ENCODE results near the gene LYSET. TPM values are rescaled to one million over a fixed set of nuclear protein-coding genes. Genes with fewer than 3 reads are reported as not detected.
"Not testable (repeated sequence)": the region's sequence is repeated elsewhere in the genome, so short reads cannot be mapped to it uniquely, and the experiment has no call there.

Gene LYSET
- polyA plus RNA-seq, 1 donor: 16.0 TPM

GRCh38 chr14:93168610-93169009 is 16.5 kb upstream of the LYSET start:
- not testable (repeated sequence) for DNase-seq

GRCh38 chr14:93169619-93170018 is 15.5 kb upstream of the LYSET start:
- DNase-seq: not testable (repeated sequence)

GRCh38 chr14:93170141-93170540 is 15.0 kb upstream of the LYSET start:
- DNase-seq: not testable (repeated sequence)

GRCh38 chr14:93171376-93171775 is 13.7 kb upstream of the LYSET start:
- no peak for DNase-seq

GRCh38 chr14:93173943-93174395 is 11.1 kb upstream of the LYSET start:
- DNase-seq: no peak

GRCh38 chr14:93174731-93175130 is 10.4 kb upstream of the LYSET start:
- not testable (repeated sequence) for DNase-seq

GRCh38 chr14:93175492-93175891 is 9.6 kb upstream of the LYSET start:
- DNase-seq: no peak

GRCh38 chr14:93183596-93184317 is 1.4 kb upstream of the LYSET start:
- DNase-seq: no peak

GRCh38 chr14:93185349-93185720 is 218 bp downstream of the LYSET start:
- DNase-seq: no peak

GRCh38 chr14:93186466-93186865 is 1.3 kb downstream of the LYSET start:
- no peak for DNase-seq

GRCh38 chr14:93186956-93187355 is 1.8 kb downstream of the LYSET start:
- DNase-seq: no peak

- no peak for DNase-seq
These were observed 10.3 kb downstream of the LYSET start for GRCh38 chr14:93195316-93195999.

GRCh38 chr14:93199031-93199430 is 13.9 kb downstream of the LYSET start:
- DNase-seq: no peak

GRCh38 chr14:93200553-93200952 is 15.4 kb downstream of the LYSET start:
- DNase-seq: no peak

GRCh38 chr14:93201155-93201704 is 16.1 kb downstream of the LYSET start:
- DNase-seq: no peak

- peak; percentile 97 for DNase-seq
These were observed 21.8 kb downstream of the LYSET start, which contains the start of the genes GON7 and UBR7 for GRCh38 chr14:93206793-93207467. TSS of gene GON7 (minus strand) at chr14:93207065. CDS start at chr14:93207037, 28 bp downstream. TSS of gene UBR7 (plus strand) at chr14:93207256. CDS start at chr14:93207292, 36 bp downstream.

GRCh38 chr14:93207468-93208308 is 22.6 kb downstream of the LYSET start:
- DNase-seq: peak; percentile 64

- DNase-seq: no peak
These were observed 27.3 kb downstream of the LYSET start for GRCh38 chr14:93212432-93212831.

- no peak for DNase-seq
These were observed 29.5 kb downstream of the LYSET start for GRCh38 chr14:93214598-93214997.

GRCh38 chr14:93219103-93219726 is 34.1 kb downstream of the LYSET start:
- DNase-seq: no peak

GRCh38 chr14:93220509-93220908 is 35.4 kb downstream of the LYSET start:
- DNase-seq: no peak

- DNase-seq: no peak
These were observed 38.4 kb downstream of the LYSET start for GRCh38 chr14:93223565-93223964.
